ENCODE data around the gene HRH1.
"Not testable (repeated sequence)": the region's sequence is repeated elsewhere in the genome, so short reads cannot be mapped to it uniquely, and the experiment has no call there.

Gene HRH1

DNA sequence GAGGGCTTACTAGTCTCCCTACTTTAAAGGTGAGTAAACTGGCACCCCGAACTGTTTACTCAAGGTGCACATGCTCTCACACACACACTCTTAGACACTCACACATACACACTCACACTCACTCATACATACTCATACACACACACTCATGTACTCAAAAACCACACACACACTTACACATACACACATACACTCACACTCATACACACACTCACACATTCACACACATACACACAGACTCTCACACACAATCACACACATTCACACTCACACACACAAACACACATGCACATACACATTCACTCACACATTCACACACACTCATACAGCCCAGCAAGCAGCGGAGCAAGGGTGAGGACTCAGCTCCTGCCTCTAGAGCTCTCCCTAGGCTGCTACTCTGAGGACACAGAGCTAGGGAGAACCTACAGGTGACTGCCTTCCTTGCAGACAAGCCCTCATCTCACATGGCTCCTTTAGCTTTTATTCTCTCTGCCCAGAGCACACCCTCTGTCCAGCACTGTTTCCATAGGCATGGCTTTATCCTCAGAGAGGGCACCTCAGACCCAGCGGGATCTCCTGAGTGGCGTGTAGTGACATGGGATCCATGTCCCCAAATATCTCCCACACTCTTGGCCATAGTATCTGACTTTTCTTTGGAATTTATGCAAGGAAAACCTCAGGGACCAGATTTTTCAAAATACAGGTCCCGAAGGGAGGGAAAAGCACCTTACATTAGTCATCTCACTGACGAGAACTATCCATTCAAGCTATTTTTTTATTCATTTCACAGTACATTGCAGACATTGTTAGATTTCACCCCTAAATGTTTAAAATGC lies 91.8 kb downstream of the HRH1 start:
- no peak for DNase-seq

DNA sequence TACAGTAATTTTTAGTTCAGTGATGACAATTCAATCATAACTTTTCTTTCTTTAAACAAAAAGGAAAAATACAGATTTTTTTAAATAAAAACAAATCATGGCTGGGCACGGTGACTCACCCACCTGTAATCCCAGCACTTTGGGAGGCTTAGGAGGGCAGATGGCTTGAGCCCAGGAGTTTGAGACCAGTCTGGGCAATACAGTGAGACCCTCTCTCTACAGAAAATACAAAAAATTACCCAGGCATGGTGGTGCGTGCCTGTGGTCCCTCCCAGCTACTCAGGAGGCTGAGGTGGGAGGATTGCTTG lies 92.3 kb downstream of the HRH1 start:
- DNase-seq = no peak

DNA sequence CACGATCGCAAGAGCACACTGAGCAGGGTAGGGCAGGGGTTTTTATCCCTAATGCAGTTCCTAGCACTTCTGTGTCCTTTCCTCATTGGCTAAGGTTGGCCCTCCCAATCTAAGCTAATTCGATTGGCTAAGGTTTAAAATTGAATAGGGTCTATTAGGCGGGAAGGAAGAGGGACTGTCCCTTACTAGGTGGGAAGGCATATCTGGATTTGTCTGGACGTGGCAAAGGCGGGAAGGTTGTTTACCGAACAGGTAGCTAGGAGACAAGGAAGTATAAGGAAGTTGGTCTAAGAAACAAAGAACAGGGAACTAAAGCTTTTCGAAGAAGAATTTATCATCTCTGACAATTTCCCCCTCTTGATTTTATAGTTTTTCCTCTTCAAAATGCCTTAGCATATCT lies 93.1 kb downstream of the HRH1 start:
- DNase-seq = no peak

DNA sequence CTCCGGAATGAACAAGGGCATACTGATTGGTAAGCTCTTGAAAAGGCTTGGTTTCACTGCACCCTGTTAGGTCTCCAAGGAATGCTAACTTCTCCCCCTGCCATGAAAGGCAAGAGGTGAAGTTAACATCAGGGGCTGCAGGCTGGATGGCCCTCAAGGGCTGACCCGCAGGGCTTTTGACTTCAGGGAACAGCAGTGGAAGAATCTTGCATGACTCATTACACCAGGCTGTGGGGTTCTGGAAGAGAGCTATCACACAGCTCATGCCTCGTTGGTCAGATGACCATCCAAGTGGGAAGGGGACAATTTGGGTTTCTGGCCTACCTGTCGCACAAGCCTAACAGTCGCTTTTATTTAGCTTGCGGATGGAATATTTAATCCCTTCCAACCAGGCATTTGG lies 94.3 kb downstream of the HRH1 start:
- DNase-seq = no peak

DNA sequence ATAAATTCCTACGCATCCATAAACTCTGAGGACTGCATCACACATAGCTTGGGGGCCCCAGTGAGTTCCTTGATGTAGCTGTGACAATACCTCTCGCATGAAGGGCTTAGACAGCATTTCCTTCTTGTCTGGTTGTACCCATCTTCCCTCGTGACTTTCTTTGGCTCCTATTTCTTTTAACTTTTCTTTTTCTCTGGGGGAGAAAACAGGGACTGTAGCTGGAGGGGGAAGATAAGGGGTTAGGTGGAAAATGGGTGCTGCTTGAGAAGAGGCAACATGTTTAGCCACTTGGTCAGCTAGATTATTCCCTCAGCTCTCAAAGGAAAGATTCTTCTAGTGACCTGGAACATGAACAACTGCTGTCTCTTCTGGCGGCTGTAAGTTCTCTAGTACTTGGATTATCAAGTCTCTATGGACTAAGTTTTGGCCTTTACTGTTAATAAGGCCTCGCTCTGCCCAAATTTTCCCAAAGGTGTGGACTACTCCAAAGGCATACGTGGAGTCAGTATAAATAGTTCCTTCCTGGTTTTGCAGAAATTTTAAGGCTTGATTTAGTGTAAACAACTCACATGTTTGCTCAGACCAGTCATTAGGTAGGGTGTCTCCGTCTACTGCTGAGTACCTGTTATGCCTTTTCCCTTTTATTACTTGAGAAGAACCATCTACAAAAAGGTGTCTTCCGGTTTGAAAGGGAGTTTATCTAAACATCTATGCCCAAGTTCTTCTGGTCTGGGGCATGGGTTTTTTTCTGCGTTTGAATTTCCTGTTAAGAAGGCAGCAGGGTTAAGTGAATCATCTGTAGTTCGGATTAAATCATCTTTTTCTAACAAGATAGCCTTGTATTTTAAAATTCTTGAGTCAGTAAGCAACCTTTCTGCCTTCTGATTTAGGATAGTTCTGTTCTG lies 96.9 kb downstream of the HRH1 start:
- DNase-seq = peak; percentile 21

DNA sequence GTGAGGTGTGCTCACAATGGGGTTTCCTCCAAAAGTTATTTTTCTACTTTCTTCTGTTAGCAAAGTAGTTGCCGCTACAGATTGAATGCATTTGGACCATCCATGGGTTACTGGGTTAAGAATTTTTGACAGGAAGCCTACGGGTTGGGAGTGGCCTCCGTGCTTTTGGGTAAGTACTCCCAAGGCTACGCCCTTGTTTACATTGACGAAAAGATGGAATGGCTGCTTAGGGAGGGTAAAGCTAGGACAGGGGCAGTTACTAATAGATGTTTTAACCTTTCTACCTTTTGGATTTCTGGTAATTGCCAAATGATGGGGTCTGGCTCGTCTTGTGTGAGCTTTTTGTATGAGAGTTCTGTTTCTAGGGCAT lies 97.5 kb downstream of the HRH1 start:
- DNase-seq = no peak

DNA sequence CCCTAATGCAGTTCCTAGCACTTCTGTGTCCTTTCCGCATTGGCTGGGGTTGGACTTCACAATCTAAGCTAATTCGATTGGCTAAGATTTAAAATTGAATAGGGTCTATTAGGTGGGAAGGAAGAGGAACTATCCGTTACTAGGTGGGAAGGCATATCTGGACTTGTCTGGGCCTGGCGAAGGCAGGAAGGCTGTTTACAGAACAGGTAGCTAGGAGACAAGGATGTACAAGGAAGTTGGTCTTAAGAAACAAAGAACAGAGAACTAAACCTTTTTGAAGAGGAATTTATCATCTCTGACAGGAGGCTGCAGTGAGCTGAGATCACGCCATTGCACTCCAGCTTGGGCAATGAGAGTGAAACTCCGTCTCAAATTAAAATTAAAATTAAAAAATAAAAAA lies 100.6 kb downstream of the HRH1 start:
- no peak for DNase-seq

DNA sequence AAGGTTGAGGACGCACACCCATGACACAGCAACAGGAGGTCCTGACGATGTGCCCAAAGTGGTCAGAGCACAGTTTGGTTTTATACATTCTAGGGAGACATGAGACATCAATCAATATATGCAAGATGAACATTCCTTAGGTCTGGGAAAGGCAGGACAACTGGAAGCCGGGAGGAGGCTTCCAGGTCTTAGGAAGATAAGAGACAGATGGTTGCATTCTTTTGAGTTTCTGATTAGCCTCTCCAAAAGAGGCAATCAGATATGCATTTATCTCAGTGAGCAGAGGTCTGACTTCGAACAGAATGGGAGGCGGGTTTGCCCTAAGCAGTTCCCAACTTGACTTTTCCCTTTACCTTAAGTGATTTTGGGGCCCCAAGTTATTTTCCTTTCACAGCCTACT lies 101.2 kb downstream of the HRH1 start:
- DNase-seq = not testable (repeated sequence)

DNA sequence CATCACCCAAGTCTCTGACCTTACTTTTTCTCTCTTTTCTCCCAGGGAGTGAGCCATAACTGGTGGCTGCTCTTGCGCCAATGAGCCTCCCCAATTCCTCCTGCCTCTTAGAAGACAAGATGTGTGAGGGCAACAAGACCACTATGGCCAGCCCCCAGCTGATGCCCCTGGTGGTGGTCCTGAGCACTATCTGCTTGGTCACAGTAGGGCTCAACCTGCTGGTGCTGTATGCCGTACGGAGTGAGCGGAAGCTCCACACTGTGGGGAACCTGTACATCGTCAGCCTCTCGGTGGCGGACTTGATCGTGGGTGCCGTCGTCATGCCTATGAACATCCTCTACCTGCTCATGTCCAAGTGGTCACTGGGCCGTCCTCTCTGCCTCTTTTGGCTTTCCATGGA lies 104.7 kb downstream of the HRH1 start:
- no peak for DNase-seq

DNA sequence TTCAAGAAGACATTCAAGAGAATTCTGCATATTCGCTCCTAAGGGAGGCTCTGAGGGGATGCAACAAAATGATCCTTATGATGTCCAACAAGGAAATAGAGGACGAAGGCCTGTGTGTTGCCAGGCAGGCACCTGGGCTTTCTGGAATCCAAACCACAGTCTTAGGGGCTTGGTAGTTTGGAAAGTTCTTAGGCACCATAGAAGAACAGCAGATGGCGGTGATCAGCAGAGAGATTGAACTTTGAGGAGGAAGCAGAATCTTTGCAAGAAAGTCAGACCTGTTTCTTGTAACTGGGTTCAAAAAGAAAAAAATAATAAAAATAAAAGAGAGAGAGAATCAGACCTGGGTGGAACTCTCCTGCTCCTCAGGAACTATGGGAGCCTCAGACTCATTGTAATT lies 106.2 kb downstream of the HRH1 start:
- no peak for DNase-seq

DNA sequence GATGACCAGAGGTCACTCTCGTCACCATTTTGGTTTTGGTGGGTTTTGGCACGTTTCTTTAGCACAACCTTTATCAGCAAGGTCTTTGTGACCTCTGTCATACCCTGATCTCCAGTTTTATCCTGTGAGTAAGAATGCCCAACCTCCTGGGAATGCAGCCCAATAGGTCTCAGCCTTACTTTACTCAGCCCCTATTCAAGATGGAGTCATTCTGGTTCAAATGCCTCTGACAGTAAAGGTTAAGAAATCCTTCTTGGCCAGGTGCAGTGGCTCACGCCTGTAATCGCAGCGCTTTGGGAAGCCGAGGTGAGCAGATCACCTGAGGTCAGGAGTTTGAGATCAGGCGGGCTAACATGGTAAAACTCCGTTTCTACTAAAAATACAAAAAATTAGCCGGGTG lies 114.7 kb downstream of the HRH1 start:
- no peak for DNase-seq

DNA sequence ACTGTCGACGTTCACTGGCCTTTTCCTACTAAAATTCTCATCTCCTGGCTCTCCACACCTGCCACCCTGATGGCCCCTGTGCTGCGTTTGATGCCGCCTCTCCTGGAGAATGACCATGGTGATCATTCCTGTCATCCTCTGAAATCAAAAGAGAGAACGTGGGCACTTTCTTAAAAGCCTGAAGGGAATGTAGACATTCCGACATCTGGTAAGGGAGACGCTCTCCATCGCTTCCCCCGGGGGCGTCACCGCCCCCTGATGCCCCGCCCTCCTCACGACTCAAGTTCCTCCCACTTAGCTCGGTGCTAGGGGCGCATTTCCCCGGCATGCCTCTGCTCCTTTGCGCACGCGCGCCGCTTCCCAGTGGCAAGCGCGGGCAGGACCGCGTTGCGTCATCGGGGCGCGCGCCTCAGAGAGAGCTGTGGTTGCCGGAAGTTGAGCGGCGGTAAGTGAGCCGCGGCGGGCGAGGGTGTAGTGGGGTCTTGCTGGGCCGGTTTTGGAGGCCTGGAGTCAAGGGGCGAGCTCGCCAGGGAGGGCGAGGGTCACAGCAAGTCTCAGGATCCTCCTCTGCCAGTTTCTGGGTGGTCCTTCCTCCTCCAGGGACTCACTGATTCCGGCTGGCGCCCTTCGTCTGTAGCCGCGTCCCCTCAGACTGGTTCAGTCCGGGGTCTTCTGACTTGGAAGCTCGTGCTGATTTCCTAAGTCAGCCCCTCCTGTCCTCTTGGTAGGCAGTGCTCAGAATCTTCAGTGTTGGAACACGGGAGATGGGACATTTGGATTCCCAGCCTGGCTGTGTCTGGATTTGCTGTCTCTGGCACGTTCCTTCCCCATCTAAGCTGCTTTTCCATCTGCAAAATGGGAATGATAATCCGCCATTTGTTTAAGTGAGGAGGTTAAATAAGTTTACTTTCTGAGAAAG lies 118.0 kb downstream of the HRH1 start, which contains the start of gene ATG7:
Gene ATG7, plus strand, starts transcription at position 412 of the 919 bp plus-strand sequence. CDS start 26,299 bp downstream, outside the sequence.
- DNase-seq = peak; percentile 96

DNA sequence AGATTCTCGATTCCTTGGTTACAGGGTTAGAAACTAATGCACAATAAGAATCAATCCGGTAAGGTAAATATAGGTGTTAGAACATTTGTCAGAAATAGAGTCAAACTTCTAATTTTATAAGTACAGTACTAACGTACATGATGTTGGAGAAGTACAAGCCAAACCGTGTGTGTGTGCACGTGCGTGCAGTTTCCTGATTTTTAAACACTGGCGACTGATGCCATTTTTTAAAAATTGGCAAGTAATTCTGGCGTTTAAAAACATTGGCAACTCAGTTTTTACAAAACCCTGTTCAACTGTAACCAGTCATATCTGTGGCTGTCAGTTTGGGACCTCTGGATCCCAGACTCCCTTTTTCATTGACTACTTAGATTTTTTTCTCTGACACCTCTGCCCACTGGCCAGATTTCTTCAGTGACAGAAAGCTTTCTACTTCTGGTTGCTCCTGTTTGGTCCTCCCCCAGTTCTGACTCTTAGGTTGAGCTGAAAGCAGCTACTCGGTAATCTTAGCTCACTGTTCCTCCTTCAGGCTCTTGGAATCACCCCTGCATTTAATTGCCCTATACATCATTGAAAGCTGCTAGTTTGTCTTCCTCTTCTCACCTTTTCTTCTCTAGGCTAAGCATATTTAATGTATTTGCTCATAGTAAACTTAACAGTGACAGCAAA lies 118.7 kb downstream of the HRH1 start:
- no peak for DNase-seq

DNA sequence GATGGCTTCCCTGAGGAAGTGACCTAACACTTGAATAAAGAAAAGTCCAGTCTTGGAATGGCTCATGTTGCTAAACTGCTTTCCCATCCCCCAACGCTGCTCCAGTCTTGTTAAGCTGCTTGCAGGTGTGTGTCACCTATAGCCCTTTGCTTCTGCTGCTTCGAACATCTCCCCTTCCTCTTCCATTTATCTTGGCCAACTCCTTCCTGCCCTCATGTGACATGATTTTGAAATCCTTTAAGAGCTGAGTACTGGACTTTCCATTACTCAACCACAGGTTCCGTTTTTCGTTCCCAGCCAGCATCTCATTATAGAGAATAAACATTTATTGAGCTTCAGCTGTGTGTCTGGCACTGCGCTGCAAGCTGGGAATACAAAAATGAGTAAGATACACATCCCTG lies 119.6 kb downstream of the HRH1 start:
- no peak for DNase-seq

DNA sequence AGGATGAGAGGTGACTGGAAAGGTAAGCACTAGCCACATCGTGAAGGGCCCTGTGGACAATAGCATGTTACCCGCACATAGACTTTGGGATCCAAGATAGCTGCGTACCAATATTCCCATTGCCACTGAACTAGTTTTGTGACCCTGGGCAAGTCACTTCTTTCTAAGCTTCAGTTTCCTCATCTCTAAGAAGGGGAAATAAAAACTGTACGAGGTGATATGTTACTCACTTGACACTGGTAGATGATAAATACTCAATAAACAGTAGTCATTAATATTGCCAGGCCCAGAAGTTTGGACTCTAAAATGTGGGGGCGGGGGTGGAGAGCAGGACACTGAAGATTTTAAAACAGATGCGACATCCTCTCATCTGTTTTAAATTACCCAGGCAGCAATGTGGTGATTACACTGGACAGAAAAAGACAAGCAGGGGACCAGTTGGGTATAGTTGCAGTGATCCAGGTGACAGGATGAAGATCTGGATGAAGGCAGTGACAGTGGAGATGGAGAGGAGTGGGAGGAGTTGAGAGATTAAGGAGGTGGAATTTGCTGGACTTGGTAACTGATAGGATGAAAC lies 120.4 kb downstream of the HRH1 start:
- no peak for DNase-seq

DNA sequence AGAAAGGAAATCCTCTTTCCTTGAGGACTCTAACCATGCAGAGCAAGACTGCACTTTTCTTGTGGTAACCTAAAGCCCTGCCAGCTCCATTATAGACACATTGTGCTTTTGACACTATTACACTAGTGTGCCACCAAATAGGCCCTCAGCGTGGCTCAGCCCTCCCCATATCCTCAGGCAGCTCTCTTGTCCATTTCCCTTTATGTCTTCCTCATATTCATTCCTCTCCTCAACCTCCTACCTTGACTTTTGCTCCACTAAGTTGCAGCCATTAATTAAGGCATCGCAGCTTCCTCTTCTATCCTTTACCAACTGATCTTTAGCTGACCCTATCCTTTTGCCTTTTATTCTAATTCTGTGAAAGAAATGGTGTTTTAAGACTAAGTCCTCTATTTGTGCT lies 121.6 kb downstream of the HRH1 start:
- DNase-seq = no peak

DNA sequence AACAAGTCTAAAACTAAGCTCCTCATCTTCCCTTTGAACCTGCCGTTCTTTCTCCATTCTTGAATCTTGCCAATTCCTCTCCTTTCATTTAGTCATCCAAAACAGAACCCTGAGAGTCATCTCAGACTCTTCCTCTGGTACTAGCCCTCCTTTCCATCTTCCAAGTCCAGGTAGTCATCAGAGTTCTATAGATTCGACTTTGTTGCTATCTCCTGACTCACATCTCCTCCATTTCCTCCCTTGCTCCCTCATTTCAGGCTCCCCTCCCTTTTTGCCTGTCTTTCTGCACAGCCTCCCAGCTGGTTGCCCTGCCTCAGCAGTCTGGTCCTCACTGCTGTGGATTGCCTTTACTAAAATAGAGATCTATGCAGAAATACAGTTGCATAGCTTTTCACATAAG lies 122.6 kb downstream of the HRH1 start:
- no peak for DNase-seq

DNA sequence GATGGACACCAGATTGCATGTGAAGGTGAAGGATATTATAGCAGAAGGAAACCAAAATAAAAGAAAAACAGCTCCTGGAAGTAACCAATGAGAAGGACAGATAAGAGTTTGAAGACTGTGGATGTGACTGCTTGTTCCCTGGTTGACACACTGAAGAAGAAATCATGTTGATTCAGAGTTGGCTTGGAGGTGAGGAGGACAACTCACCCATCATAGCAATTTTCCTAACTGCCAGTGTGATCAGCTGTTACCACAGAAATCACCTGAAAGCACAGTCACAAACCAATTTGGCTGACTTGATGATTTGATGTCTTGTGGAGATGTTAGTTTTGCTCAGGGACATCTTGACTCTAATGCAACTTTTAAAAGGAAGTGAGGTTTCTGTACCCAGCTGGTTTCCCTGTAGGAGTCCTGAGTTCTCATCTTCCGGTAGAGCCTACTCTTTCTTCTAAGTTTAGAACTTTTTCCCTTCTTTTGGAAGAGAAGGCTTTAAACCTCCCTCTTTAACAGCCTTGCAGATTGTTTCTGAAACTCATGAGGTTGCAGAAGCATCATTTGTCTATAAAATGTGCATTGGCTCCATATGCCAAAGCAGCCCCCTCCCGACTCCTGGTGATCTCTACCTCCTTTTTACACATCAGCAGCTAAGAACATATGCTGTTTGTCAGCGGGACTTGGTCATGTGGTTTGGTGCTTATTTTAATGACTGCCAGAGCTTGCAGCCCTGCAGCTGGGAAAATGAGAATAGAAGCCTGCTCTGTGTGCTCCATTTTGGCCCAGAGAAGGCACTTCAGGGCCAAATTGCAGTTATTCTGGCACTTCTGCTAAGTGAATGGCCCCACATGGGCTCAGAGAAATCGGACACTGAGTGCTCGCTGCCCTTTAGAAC lies 128.2 kb downstream of the HRH1 start:
- no peak for DNase-seq

DNA sequence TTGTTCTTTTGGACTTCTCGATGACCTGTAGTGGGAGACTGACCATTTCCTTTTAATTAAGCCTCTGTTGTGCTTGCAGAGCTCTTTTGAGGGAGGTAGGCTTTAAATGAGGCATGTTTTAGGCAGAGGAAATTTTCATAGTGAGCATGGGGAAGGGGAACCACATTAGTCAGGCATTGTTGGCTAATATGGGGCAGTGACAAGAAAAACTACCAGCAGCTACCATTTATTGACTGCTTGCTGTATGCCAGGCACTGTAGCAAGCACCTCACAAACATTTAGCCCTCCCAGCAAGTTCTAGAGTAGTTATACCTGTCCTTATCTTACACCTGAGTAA lies 128.8 kb downstream of the HRH1 start:
- DNase-seq = no peak

DNA sequence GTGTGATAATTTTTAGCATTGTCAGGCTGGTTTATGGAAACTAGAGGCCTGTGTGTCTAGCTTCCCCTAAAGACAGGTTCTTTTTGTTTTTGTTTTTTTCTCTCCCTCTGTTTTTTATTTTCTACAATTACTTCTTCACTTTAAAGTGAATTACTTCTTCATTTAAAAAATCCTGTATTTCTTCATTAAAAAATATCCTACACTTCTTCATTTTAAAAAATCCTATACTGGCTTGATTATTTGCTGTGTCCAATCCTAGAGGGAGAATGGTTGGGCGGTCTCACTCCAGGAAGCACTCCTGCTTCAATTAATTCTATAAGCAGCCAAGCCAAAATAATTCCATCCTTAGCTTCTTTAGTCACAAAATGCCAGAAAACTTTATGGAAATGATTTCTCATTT lies 129.7 kb downstream of the HRH1 start:
- no peak for DNase-seq

DNA sequence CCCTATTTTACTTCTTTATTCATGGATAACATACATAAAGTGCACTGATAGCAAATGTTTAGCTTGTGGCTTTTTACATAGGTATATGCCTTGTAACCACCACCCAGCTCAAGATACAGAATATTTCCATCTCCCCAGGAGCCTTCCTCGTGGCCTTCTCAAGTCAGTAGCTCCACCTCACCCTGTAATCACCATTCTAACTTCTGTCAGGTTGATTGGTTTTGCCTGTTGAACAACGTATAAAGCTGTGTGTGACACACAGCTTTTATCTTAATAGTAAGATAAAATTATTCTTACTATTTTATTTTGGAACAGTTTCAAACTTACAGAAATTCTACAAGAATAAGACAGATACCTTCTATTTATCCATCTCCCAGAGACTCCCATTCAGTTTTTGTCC lies 131.2 kb downstream of the HRH1 start:
- no peak for DNase-seq

All from central memory CD4-positive, alpha-beta T cell (primary cell).